IMR-90 (cell line): ENCODE measurements around the gene SNTG2. TPM values are rescaled to one million over a fixed set of nuclear protein-coding genes. Genes with fewer than 3 reads are reported as not detected.

Source experiments
- ATAC-seq: fragments of 200-7000 bp; cut with Tn5 transposase; 2 replicates; pipeline ENCODE4 v1.9.1; 2020; ENCODE audit warnings: low read depth, mild to moderate bottlenecking, moderate library complexity
- BruUV-seq: library from RNA; stranded (reverse); fragments of 400-500 nt; replicated peaks from 2 replicates; lab custom pipeline; 2021; lab: Mats Ljungman, UMichigan
- CTCF ChIA-PET: fragments of 300-600 bp; formaldehyde crosslinking; extraction: SDS; loops from one replicate; lab custom pipeline; 2021; ENCODE audit warnings: antibody characterized with exemption; lab: Yijun Ruan, JAX
- POLR2A ChIA-PET: fragments of 300-600 bp; sonication (Branson Sonifier 250); formaldehyde crosslinking; loops from one replicate; lab custom pipeline; 2022; ENCODE audit warnings: antibody characterized with exemption; ENCODE audit not compliant: unreplicated experiment; lab: Charles Lee
- DNase-seq: peaks from one replicate; pipeline ENCODE4 v3.0.0; 2013
- H2AFZ ChIP-seq: replicated peaks from 2 replicates; pipeline ENCODE3; 2013; ENCODE audit warnings: low read length, mild to moderate bottlenecking; ENCODE audit not compliant: poor library complexity
- H2AK5ac ChIP-seq: 2 replicates; pipeline ENCODE4 v1.6.1; 2013; ENCODE audit warnings: low read depth, low read length, inconsistent platforms
- H2AK9ac ChIP-seq: replicated peaks from 2 replicates; pipeline ENCODE3; 2013; ENCODE audit warnings: mild to moderate bottlenecking, low read depth, low read length, moderate library complexity; ENCODE audit not compliant: poor library complexity
- H2BK120ac ChIP-seq: 2 replicates; pipeline ENCODE4 v1.6.1; 2013; ENCODE audit warnings: low read depth, low read length, inconsistent platforms
- H2BK15ac ChIP-seq: 3 replicates; pipeline ENCODE4 v1.6.1; 2013; ENCODE audit warnings: low read depth, low read length, inconsistent platforms
- H2BK20ac ChIP-seq: 2 replicates; pipeline ENCODE4 v1.6.1; 2013; ENCODE audit warnings: low read depth, mild to moderate bottlenecking, inconsistent platforms, low read length, moderate library complexity
- H2BK5ac ChIP-seq: 2 replicates; pipeline ENCODE4 v1.6.1; 2013; ENCODE audit warnings: mild to moderate bottlenecking, low read depth, low read length, inconsistent platforms; ENCODE audit not compliant: poor library complexity, severe bottlenecking
- H3K14ac ChIP-seq: replicated peaks from 2 replicates; pipeline ENCODE4 v1.6.1; 2013; ENCODE audit warnings: low read depth, low read length, inconsistent platforms
- H3K18ac ChIP-seq: 2 replicates; pipeline ENCODE4 v1.6.1; 2013; ENCODE audit warnings: low read depth, low read length, control low read depth
- H3K23ac ChIP-seq: 2 replicates; pipeline ENCODE4 v1.6.1; 2013; ENCODE audit warnings: low read depth, low read length, inconsistent platforms
- H3K27ac ChIP-seq: 2 replicates; pipeline ENCODE4 v1.5.1; 2013; ENCODE audit warnings: mild to moderate bottlenecking, control low read depth, low read length; ENCODE audit not compliant: insufficient read depth
- H3K27me3 ChIP-seq: 2 replicates; pipeline ENCODE4 v1.6.1; 2013; ENCODE audit warnings: low read length; ENCODE audit not compliant: control insufficient read depth, insufficient read depth
- H3K36me3 ChIP-seq: 2 replicates; pipeline ENCODE4 v1.6.1; 2013; ENCODE audit warnings: low read length, mixed read lengths; ENCODE audit not compliant: control insufficient read depth, insufficient read depth
- H3K4ac ChIP-seq: 2 replicates; pipeline ENCODE4 v1.6.1; 2013; ENCODE audit warnings: low read depth, low read length, inconsistent platforms
- H3K4me1 ChIP-seq: 2 replicates; pipeline ENCODE4 v1.6.1; 2013; ENCODE audit warnings: low read length, mixed read lengths; ENCODE audit not compliant: control insufficient read depth, insufficient read depth
- H3K4me2 ChIP-seq: 2 replicates; pipeline ENCODE4 v1.6.1; 2013; ENCODE audit warnings: low read depth, mild to moderate bottlenecking, control low read depth, low read length, moderate library complexity
- H3K4me3 ChIP-seq: 2 replicates; pipeline ENCODE4 v1.5.1; 2013; ENCODE audit warnings: low read depth, mild to moderate bottlenecking, control low read depth, low read length, moderate library complexity; ENCODE audit not compliant: insufficient read depth
- H3K56ac ChIP-seq: 2 replicates; pipeline ENCODE4 v1.6.1; 2013; ENCODE audit warnings: low read length, inconsistent platforms; ENCODE audit not compliant: insufficient read depth; ENCODE audit errors: extremely low read depth
- H3K79me1 ChIP-seq, 2 experiments: 2 replicates each; pipeline ENCODE4 v1.6.1; 2013; ENCODE audit warnings: low read length in 2 of 2, inconsistent platforms in 1 of 2, low read depth in 1 of 2
- H3K9ac ChIP-seq: 2 replicates; pipeline ENCODE4 v1.6.1; 2013; ENCODE audit warnings: low read depth, low read length, control low read depth
- H3K9me1 ChIP-seq: 2 replicates; pipeline ENCODE4 v1.6.1; 2013; ENCODE audit warnings: low read length, inconsistent platforms; ENCODE audit not compliant: insufficient read depth
- H3K9me3 ChIP-seq: 2 replicates; pipeline ENCODE4 v1.6.1; 2013; ENCODE audit warnings: low read length; ENCODE audit not compliant: control insufficient read depth, insufficient read depth
- H4K20me1 ChIP-seq: 2 replicates; pipeline ENCODE4 v1.6.1; 2013; ENCODE audit warnings: low read length, inconsistent platforms; ENCODE audit not compliant: insufficient read depth
- H4K5ac ChIP-seq: 2 replicates; pipeline ENCODE4 v1.6.1; 2013; ENCODE audit warnings: mild to moderate bottlenecking, low read depth, low read length, control low read depth
- H4K8ac ChIP-seq, 2 experiments: 2 replicates each; pipeline ENCODE4 v1.6.1; 2013; ENCODE audit warnings: low read depth in 2 of 2, low read length in 2 of 2, control low read depth in 1 of 2, inconsistent platforms in 1 of 2
- H4K91ac ChIP-seq: 2 replicates; pipeline ENCODE4 v1.6.1; 2013; ENCODE audit warnings: low read depth, low read length, inconsistent platforms; ENCODE audit not compliant: insufficient read depth
- ELK1 ChIP-seq: fragments of 150-350 bp; IDR thresholded peaks from 2 replicates; pipeline ENCODE4 v1.6.1; 2016; ENCODE audit warnings: low read depth, mild to moderate bottlenecking, low read length, moderate library complexity, borderline replicate concordance
- WGBS, 2 experiments: methylation state at CpG; one replicate each; pipeline versions ENCODE4 v1.1.5 to v1.1.7; 2013; ENCODE audit warnings: missing lambda C conversion rate in 2 of 2; ENCODE audit not compliant: insufficient read length in 1 of 2; ENCODE audit errors: extremely low coverage in 2 of 2; 5-methylcytosine and 5-hydroxymethylcytosine counted together
- dilution Hi-C: fragments of 300-500 bp; cut with HindIII; formaldehyde crosslinking; loops from one replicate; pipeline ENCODE4 v1.14.3; 2018; ENCODE audit warnings: low sequenced_read_pairs; ENCODE audit not compliant: unreplicated experiment
- in situ Hi-C: fragments of 300-500 bp; cut with MboI; formaldehyde crosslinking; loops from 3 replicates; pipeline ENCODE4 v1.14.3; 2019; ENCODE audit warnings: low sequenced_read_pairs, inconsistent platforms, mixed read lengths
- intact Hi-C: fragments of 100-400 bp; cut with micrococcal nuclease; formaldehyde crosslinking; loops from 2 replicates; pipeline ENCODE4 v1.10.0; 2022
- polyA plus RNA-seq, 3 experiments: library from polyadenylated mRNA; depleted of rRNA; stranded (reverse); fragments of >200 nt; gene quantifications; 2 replicates each; pipeline ENCODE4 v1.2.3, GENCODE V29; 2012; ENCODE audit warnings: low replicate concordance in 1 of 3
- total RNA-seq: library from RNA; depleted of rRNA; stranded (reverse); fragments of >200 nt; gene quantifications from 2 replicates; pipeline ENCODE4 v1.2.3, GENCODE V29; 2012

SNTG2 gene
- total and polyA plus RNA-seq, 2 of the 4 experiments (the other 2 are of a cell fraction), result under 0.01 to 0.17 TPM

- DNase-seq (no peak), ATAC-seq (no peak)
- H3K9ac ChIP-seq, result no peak overlapping the region
- H2AFZ ChIP-seq, result no peak overlapping the region
- no peak overlapping the region for H2BK5ac ChIP-seq
- H2AK9ac ChIP-seq, result no peak overlapping the region
- H3K4me1 ChIP-seq, result peaks cover 3% of the 10 kb centered on the region
- H3K27me3 ChIP-seq, result no peaks in the 10 kb centered on the region
- no peak overlapping the region for H2BK15ac ChIP-seq
- H3K9me3 ChIP-seq, result no peaks in the 10 kb centered on the region
- H4K20me1 ChIP-seq, result no peaks in the 10 kb centered on the region
- POLR2A ChIA-PET, result no interaction called here
- no peak overlapping the region for H3K14ac ChIP-seq
- H4K8ac ChIP-seq, result no peak overlapping the region
- H3K27ac ChIP-seq, result no peak overlapping the region
- H2AK5ac ChIP-seq, result no peak overlapping the region
- H3K4ac ChIP-seq, result no peak overlapping the region
- no peak overlapping the region for H4K91ac ChIP-seq
- no CpG with 5 or more reads among the region's 8 CpGs for WGBS, 2 experiments
- in situ Hi-C loops, result no loop called here
- H3K4me2 ChIP-seq, result no peak overlapping the region
- H3K56ac ChIP-seq, result no peak overlapping the region
- H2BK120ac ChIP-seq, result no peak overlapping the region
- intact Hi-C loops, result no loop called here
- BruUV-seq, result no TSS peak
- CTCF ChIA-PET, result no interaction called here
- no peak overlapping the region for H4K5ac ChIP-seq
- no peak overlapping the region for H3K23ac ChIP-seq
- H3K36me3 ChIP-seq, result no peaks in the 10 kb centered on the region
- H3K9me1 ChIP-seq, result no peaks in the 10 kb centered on the region
- no peak for TF ChIP-seq ELK1
- no peak overlapping the region for H3K18ac ChIP-seq
- no peak overlapping the region for H3K4me3 ChIP-seq
- H3K79me1 ChIP-seq, result no peaks in the 10 kb centered on the region
- dilution Hi-C loops, result no loop called here
- H2BK20ac ChIP-seq, result no peak overlapping the region
Measured at GRCh38 chr2:1068241-1068640, 117.6 kb downstream of the SNTG2 start.
